HG03432 (cell line): Measurements from ENCODE around the gene SELENOS.

Source experiments
- ATAC-seq: cut with Tn5 transposase; IDR thresholded peaks from one replicate; pipeline ENCODE4 v1.9.1; 2021; ENCODE audit warnings: mild to moderate bottlenecking, moderate library complexity; ENCODE audit not compliant: unreplicated experiment

The SELENOS gene, protein sequence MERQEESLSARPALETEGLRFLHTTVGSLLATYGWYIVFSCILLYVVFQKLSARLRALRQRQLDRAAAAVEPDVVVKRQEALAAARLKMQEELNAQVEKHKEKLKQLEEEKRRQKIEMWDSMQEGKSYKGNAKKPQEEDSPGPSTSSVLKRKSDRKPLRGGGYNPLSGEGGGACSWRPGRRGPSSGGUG

DNA sequence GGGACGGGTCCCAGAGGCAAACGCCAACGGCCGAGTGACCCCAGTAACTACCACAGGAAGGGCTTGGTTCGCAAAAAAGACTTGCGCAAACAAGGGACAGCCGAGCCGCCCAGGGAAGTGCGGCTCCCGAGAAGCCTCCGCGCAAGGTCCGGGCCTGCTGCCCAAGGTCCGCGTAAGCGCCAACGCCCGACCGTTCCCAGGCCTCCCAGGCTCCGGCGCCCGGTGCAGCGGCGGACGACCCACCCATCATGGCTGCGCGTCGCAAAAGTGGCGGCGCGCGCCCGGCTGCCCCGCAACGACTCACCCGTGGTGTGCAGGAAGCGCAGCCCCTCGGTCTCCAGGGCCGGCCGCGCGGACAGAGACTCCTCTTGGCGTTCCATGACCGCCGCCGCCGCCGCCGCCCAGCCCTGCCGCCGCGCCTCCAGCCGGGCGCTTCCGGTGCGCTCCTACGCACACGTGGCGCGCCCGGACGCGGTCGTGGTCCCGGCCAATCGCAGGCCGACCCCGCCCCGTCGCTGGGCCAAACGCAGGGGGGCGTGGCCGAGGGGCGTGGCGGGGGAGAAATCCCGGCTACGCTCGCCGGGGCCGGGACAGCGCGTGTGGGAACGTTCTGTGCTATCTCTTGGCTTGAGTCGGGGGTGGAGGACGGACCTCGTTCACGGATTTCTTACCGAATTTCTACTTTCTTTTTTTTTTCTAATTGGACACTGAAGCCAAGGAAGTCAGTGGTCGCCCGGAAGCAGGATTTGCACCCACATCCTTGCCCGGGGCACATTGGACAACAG is at the start of gene SELENOS:
TSS of gene SELENOS (minus strand) at position 448 of the 785 bp plus-strand sequence. CDS start at position 380, 68 bp downstream.
- peak; percentile 93 for ATAC-seq

DNA sequence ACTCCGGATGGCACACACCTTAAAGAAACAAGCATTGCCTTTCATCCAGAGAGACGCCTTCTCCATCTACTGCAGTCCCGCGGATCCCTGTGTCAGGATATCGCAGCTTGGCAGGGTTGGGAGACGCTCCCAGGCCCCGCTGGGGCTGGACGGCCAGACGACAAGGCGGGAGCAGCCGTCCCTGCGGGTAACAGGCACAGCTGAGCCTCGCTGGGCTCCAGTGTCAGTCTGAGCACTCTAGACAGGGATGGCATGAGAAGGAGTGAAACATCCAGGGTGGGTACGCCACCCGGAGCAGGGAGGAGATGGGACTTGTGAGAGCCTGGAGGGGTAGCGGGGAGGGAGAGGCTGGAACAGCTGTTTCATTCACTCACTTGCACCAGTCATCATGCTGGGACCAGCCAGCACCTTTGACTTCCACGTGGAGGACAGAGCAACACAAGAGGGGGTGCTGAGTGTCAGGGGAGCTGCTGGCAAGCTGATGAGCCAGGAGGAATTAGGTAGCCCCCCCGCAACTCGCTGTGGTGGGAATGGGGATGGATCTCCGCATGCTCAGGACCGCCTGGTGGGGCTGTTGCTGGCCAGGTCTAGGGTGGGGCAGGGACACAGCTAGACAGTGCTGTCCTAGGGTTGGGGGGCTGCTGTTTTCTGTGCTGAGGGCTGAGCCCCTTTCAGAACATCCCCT is 49.3 kb upstream of the SELENOS start:
- ATAC-seq, result no peak

DNA sequence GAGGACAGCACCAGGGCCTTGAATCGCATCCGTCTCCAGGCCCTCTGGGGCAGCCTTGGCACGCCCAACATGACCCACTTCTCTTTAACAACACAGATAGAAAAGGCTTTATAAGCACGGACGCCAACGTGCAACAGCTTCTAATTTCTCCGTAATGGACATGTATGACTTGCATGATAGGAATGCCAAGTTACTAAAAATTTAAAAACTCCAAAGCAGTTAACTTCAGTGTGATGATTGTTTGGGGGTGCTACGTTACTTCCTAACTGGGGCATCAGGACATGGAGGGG is 48.7 kb upstream of the SELENOS start:
- ATAC-seq, result no peak

DNA sequence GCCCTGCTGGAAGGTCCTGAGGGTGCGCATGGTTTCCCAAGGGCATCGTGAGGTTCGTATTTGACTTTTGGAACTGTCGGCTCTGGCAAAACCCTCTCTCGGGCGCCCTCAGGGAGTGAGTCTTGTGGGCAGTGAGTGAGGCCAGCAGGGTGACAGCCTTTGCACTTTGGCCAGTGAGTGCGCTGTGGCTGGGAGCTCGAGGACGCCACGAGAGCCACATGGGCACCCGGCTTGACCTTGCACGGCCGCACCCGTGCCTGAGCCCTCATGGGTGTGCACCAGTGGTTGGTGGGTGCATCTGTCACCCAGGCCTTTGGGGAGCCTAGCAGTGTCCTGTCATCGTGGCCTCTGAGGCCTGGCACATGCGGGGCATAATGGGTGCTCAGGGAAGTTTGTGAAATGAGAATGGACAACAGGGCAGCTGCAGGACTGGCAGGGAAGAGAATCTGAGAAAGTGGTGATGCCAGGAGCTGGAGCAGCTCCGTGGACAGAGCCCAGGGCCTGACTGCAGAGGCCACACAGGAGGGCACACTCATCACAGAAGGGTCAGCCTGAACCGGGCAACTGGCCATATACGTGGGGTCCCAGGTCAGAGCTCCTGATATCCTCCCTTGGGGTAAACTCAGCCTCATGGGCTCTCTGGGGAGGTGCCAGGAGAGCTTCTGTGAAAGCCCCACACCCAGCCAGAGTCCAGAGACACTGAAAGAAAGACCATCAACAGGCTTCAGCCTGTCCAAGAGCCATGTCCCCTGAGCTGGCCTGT is 48.2 kb upstream of the SELENOS start:
- ATAC-seq, result no peak

DNA sequence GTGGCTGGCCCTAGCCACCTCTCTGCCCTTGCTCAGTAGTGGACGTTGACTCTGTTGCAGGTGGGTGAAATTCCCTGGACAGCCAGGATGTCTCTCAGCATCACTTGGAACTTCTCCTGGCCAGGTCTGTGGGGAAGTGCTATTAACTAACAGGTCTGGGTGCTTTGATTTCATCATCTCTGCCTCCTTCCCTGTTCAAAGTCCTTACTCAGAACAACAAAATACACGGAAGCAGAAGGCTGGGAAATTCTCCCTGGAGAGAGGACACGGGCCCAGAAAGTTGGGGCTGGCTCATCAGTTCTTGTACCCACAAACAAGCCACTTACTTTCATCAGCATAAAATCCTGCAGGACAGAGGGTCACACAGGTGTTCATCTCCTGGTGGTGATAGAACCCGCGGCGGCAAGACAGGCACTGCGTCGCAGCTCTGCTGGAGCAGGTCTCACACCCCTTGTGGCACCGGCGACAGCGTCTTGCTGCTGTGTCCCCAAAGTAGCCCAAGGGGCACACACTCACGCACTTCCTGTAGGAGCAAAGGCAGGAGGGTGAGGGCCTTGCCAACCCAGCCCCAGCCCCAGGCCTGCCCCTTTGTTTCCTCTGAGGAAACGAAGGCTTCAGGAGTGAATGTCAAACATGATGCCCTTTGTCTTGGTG is 47.4 kb upstream of the SELENOS start:
- no peak for ATAC-seq

DNA sequence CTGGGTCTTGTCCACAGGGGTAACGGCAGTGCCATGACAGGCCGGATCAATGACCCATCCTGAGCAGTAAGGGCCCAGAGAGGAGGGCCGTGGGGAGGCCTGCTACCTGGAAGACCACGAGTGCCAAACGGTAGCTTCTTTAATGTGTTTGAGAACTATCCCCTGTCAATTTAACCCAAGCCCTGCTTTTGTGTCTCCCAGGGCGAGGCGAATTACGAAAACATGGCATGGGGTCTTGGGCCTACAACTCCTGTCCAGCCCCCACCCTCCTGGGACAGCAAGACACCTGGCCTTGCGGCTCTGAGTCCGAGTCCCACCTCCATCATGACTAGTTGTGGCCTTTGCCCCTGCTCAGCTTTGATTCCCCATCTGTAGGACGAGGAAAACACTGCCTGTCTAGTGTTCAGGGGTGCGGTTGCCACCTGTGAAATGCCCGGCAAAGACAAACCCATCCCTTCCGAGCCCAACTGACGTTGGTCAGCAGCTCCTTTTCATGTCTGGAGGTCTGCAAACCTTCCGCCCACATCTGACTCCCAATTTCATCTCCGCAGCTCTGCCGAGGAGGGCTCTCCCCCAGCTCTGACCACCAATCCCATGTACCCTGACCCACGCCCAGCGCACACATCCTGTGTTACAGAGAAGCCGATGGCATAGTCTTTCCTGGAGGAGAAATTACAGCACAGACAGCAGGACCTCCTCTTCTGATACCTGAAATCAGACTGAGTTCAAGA is 46.7 kb upstream of the SELENOS start:
- no peak for ATAC-seq

DNA sequence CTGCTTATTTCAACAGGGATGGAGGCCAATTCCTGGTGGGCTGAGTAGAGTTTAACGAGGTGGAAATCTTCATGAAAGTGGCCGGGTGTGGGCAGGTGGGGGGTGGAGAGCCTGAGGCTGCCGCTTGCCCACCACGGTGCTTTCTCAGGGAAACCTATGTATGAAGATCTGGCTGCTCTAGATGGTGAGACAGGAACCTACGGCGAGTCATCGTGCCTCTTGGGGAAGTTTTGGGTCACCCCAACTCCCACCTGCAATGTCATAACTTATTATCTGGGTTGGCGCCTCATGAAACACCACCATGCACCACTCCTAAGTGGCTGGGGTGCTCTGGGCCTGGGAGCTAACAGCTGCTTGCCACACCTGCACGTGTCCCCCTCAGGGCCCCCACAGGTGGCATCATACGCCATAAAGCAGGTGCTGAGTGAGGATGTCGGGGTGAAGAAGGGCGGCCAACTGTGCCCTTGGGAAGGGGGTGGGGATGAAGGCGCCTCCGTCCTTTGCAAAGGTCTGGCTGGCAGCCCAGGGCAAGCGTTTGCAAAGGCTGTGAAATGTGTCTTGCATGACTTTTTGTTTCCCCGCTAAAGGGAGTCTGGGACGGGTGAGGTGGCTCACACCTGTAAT is 45.7 kb upstream of the SELENOS start:
- ATAC-seq, result no peak

DNA sequence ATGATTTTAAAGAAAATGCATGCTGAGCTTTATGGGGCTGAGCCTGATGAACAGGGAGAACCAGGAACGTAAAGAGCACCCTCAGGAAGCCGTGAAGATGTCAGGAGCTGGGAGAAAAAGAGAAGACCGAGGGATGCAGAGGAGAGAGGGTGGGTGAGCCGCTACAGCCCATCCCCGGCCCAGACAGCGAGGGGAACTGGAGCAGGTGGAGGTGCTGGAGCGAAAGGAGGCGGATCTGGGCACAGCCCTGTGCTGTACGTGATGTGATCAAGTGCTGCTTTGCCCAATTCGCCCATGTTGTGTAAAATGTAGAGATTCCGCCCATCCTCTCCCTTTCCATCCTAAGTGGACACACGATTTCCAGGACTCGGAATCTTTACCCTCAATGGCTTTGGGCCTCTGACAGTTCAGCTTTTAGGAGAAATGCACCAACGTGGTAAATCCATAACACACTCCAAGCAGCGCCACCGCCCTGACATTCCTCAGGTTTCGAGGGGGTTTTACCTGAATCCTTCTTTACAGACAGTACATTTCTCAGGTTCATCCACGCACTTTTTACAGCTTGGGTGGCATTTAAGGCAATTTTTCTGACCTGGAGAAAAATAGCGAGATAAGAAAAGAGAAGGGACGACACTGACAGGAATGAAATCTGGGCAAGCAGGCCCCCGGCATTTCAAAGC is 44.9 kb upstream of the SELENOS start:
- ATAC-seq, result no peak

DNA sequence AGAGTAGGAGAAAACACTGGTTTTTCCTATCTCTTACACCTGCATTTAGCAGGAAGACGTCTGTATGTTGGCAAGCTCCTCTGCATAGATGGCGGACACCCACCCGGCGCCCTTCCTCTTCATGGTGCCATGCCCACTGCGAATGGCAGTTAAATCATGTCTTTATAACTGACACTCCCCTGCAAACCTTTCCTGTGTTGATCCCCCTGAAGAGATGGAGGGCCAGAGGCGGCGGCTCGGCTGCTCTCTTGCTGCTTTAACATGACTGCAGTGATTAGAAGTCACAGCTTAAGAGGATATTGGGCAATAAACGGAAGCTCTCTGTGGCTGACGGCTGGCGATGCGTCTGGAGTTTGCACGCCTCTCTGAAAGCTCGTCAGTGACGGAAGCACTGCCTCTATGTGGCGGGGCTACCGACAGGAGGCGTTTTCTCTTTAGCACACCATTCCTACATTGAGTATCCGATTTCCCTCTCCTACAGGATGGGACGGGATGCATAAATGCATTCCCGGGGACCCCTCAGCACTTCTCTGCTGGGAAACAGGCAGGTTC is 43.3 kb upstream of the SELENOS start:
- peak; percentile 82 for ATAC-seq

DNA sequence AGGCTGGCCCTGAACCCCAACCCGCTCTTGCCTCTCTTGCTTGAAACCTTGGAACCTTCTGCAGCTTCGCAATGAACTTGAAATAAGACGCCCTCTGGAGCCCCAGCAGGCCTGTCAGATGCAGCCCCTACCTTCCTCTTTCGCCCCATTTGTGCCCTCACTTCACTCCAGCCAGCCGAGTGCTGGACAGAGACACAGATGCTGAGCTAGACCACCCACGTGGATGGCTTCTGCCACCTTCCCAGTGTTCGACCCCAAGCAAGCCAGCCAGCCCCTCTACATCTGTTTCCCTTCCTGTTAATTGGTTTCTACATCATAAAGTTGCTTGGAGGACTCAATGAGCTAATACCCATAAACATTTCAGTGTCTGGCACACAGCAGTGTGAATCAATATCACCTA is 41.6 kb upstream of the SELENOS start:
- ATAC-seq, result no peak

DNA sequence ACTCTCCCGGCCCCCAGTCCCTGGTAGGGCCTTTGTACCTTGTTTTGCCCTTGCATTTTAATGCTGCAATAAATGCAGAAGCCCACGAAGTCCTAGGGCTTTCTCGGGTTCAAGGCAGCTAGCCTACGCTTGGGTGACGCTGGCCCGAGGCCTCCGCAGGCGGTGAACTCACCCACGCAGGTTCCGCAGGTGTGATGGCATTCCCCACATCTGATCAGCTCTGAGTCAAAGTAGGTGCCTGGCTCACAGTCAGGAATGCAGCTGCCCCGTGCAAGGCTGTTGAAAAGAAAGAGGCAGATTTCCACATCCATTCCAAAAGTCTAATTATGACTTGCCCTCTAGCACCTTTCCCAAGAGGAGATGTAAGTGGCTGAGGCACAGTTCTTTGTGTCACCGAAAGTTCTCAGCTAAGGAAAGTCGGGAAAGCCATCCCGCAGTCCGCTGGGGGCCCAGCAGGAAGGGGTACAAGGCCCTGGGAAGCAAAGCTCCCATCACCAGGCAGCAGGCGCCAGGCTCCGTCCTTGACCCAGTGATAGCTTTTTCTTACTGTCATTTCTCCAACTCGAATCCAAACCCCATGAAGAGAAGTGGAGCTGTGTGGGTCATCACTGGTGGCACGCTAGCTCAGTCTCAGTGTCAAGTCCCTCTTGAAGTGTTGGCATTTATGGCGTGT is 41.0 kb upstream of the SELENOS start:
- no peak for ATAC-seq

DNA sequence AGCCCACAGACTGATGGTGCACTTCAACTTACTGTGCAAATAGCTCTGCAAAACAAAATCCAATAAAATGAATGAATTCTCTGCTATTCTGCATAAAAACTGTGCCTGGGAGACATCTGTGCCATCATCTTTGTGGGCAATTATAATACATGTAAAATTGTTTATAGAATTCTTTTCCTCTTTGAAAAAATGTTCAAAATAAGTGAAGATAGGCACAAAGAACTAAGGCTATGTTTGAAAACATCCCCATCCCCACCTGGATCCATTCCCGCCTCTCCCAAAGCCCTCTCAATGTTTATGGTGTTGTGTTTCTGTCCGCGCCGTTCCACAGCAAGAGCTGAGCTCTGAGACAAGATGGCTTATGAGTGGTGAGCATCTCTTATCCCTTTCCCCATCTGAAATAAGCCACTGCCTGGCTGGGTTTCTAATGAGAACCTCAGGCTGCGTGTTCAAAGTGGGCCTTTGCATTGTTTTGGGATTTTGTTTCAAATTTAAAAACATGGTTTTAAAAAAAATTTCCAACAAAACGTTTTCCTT is 40.1 kb upstream of the SELENOS start:
- no peak for ATAC-seq

DNA sequence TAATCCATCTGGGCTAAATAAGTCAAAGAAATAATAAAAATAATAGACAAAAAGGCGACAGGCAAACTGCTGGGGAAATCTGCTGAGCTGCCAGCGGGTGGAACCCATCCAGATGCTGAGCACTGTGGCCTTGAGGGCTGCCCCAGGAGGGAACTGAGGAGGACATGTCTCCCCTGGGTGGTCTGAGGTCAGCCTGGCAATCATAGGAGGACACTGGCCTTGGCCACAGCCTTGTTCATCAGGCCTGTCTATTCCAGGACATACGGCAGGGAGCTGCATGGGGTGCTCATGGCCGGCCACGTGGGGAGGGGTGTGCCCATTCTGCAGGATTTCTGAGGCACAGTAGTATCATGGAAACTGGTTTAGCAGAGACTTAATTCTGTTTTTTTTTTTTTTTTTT is 39.2 kb upstream of the SELENOS start:
- no peak for ATAC-seq

DNA sequence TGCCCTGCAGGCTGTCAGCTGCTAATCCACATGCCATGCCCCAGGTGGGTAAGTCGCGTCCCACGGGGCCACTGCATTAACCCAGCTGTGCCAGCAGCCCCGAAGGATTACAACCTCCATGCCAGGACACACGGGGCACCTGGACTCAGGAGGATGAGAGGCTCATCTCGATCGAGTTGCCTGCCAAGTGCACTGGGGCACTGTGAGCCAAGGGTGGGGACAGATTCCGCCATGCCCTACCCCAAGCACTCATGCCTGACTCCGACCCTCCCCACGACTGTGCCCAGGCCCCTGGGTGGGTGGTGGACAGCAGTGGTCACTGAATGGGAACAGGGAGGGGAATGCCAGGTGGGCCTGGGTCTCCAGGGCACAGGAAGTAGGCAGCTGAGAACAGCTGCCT is 38.5 kb upstream of the SELENOS start:
- no peak for ATAC-seq

DNA sequence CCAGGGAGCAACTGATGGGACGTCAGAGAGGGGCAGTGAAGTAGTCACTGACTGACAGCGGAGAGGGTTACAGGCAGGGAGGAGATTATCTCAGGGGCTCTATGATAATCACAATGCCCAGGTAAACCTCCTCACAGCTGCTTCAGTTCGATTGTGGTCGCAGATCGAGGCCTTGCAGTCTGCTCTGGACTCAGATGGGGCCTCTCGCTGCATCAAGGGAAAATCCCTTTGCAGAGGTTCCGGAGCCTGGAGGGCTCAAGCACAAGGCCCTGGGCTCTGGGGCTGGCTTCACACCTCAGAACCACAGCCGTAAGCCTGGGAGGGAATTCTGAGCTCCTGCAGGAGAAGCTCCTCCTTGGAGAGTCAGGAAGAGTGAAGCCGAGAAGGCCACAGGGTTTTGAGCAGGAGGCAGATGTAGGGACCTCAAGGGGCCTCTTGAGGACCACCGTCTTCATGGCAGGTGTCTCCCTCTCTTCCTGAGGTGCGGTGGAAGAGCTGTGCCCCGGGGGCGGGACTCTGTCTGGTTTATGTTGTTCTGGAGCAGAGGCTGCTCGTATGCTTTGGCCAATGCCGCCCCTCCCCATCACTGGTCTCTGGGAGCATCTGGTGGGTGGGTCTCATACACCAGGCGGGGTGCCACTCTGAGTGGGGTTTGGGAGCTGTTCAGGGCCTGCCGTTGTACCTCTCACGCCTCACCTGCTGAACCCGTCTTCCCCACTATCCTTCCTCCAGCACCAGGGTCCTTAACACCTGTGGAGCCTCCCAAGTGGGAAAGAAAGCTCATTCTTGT is 37.2 kb upstream of the SELENOS start:
- no peak for ATAC-seq

DNA sequence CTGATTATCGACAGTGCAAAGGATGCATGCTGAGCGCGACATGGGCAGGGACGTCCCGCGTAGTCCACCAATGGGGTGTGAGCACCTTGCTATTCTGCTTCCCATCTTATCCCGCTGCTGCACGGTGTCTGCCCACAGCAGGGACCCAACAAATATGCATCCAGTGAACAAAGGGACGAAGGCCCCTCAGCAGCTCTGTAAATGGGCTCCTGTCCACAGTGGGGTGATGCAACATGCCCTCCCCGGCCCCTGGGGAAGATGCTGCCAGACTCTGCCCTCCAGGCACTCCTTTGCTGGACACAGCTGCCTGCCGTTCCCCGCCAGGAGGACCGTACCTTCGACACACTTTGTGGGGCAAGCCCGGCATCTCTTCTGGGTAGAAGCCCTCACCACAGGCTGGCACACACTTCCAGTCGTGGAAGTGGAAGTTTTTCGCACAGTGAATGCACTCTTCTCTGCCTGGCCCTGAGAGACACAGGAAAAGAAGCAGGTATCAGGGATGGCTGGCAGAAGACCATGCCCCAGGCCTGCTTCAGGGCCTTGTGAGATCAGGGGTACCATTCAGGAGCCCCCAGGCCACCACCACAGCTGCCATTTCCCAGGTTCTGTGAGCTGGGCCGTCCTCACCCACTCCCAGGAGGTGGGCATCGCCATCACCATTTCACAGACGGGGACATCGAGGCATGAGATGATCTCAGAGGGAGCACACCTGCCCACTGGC is 35.9 kb upstream of the SELENOS start:
- ATAC-seq, result no peak

DNA sequence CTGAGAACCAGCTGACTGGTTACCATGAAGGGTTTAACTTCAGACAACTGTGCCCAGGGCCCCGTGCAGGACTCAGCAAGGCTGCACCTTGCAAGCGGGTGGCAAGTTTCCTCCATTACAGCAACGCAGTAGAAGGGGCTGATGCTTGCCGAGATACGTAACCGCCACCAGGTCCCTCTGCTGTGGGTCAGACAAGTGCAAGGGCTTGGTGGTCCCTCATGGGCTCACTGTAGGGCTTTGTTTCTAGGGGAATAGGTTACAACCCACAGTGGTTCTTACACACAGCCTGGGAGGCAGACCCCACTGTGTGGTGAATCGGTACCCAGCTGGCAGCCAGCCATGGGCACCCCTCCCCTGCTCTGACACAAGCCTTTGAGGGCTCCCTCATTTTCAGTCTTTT is 33.2 kb upstream of the SELENOS start:
- ATAC-seq, result no peak
